H1 (cell line): Measurements from ENCODE around the gene DECR2. TPM values are rescaled to one million over a fixed set of nuclear protein-coding genes. Genes with fewer than 3 reads are reported as not detected.

Source experiments
- CTCF ChIA-PET: fragments of 300-600 bp; sonication (Branson Sonifier 250); formaldehyde crosslinking; loops from one replicate; lab custom pipeline; 2021; ENCODE audit not compliant: partially characterized antibody; lab: Charles Lee
- POLR2A ChIA-PET: fragments of 300-600 bp; sonication (Branson Sonifier 250); formaldehyde crosslinking; loops from one replicate; lab custom pipeline; 2021; ENCODE audit warnings: inconsistent platforms; ENCODE audit not compliant: partially characterized antibody; lab: Charles Lee
- DNase-seq, 2 experiments: peaks; one replicate each; pipeline versions ENCODE4 v3.0.0 to v3.0.0-alpha.2; 2010 to 2022; ENCODE audit warnings: low spot score in 2 of 2, low read depth in 1 of 2, mixed read lengths in 1 of 2
- FAIRE-seq: peaks from 2 replicates; lab custom pipeline; 2011; peaks lifted over from hg19 to GRCh38; lab: Jason Lieb, UNC
- H2AFZ ChIP-seq: 2 replicates; pipeline ENCODE4 v1.8.1; 2012; ENCODE audit warnings: low read length, inconsistent platforms
- H2AK5ac ChIP-seq: 2 replicates; pipeline ENCODE4 v1.6.1; 2013; ENCODE audit warnings: low read depth, low read length
- H2BK120ac ChIP-seq: replicated peaks from 2 replicates; pipeline ENCODE3; 2013; ENCODE audit warnings: low read depth, low read length, inconsistent platforms
- H2BK12ac ChIP-seq: 2 replicates; pipeline ENCODE4 v1.6.1; 2013; ENCODE audit warnings: low read depth, low read length
- H2BK15ac ChIP-seq: 2 replicates; pipeline ENCODE4 v1.6.1; 2013; ENCODE audit warnings: low read length
- H2BK20ac ChIP-seq: 2 replicates; pipeline ENCODE4 v1.6.1; 2013; ENCODE audit warnings: low read length
- H2BK5ac ChIP-seq: 2 replicates; pipeline ENCODE4 v1.6.1; 2013; ENCODE audit warnings: low read depth, low read length
- H3K14ac ChIP-seq: 2 replicates; pipeline ENCODE4 v1.6.1; 2013; ENCODE audit warnings: inconsistent platforms; ENCODE audit not compliant: insufficient read length
- H3K18ac ChIP-seq: 2 replicates; pipeline ENCODE4 v1.6.1; 2013; ENCODE audit warnings: low read length; ENCODE audit errors: extremely low read depth
- H3K23ac ChIP-seq: 2 replicates; pipeline ENCODE4 v1.6.1; 2013; ENCODE audit warnings: inconsistent platforms; ENCODE audit not compliant: insufficient read length
- H3K23me2 ChIP-seq: 2 replicates; pipeline ENCODE4 v1.6.1; 2013; ENCODE audit warnings: low read depth, low read length
- H3K27ac ChIP-seq: 2 replicates; pipeline ENCODE4 v1.6.1; 2011; ENCODE audit warnings: low read depth, low read length, inconsistent platforms
- H3K27me3 ChIP-seq, 4 experiments: replicated peaks in 1 of 4; 1 replicate in 1 of 4; 2 replicates in 3 of 4; pipeline versions ENCODE4 v1.6.1 to v1.8.1; 2011 to 2013; ENCODE audit warnings: low read length in 3 of 4, mild to moderate bottlenecking in 3 of 4, inconsistent platforms in 2 of 4, mixed read lengths in 2 of 4, moderate library complexity in 1 of 4; ENCODE audit not compliant: control insufficient read depth in 3 of 4, insufficient read depth in 3 of 4; ENCODE audit errors: extremely low read depth in 1 of 4
- H3K36me3 ChIP-seq, 4 experiments: 2 replicates each; pipeline versions ENCODE4 v1.6.1 to v1.8.1; 2011 to 2013; ENCODE audit warnings: mild to moderate bottlenecking in 4 of 4, low read length in 3 of 4, moderate library complexity in 2 of 4, control low read depth in 1 of 4, inconsistent platforms in 1 of 4; ENCODE audit not compliant: insufficient read depth in 4 of 4, control insufficient read depth in 2 of 4
- H3K4ac ChIP-seq: replicated peaks from 2 replicates; pipeline ENCODE3; 2013; ENCODE audit warnings: low read length, low read depth, mixed read lengths, inconsistent platforms; ENCODE audit not compliant: insufficient read length
- H3K4me1 ChIP-seq, 4 experiments: replicated peaks in 1 of 4; 1 replicate in 1 of 4; 2 replicates in 3 of 4; pipeline versions ENCODE4 v1.6.1 to v1.8.1; 2011 to 2013; ENCODE audit warnings: low read length in 3 of 4, inconsistent platforms in 2 of 4, mixed read lengths in 1 of 4; ENCODE audit not compliant: insufficient read depth in 4 of 4, control insufficient read depth in 3 of 4
- H3K4me2 ChIP-seq, 2 experiments: 2 replicates each; pipeline versions ENCODE4 v1.6.1 to v1.8.1; 2011 to 2013; ENCODE audit warnings: low read depth in 2 of 2, low read length in 2 of 2, control low read depth in 1 of 2, inconsistent platforms in 1 of 2, mild to moderate bottlenecking in 1 of 2; ENCODE audit not compliant: insufficient read depth in 1 of 2
- H3K4me3 ChIP-seq, 4 experiments: fragments of 200-600, 300-600 bp in 1 of 4; sonication (generic), shearing (Covaris generic), sonication (Bioruptor Twin) in 1 of 4; 2 replicates each; pipeline versions ENCODE4 v1.5.1 to v1.8.1; 2011 to 2016; ENCODE audit warnings: low read length in 4 of 4, low read depth in 3 of 4, control low read depth in 2 of 4, inconsistent platforms in 2 of 4, mild to moderate bottlenecking in 2 of 4, mixed read lengths in 1 of 4, moderate library complexity in 1 of 4; ENCODE audit not compliant: insufficient read depth in 2 of 4; ENCODE audit errors: extremely low read depth in 1 of 4
- H3K56ac ChIP-seq: replicated peaks from 2 replicates; pipeline ENCODE3; 2013; ENCODE audit warnings: low read depth, mild to moderate bottlenecking, mixed read lengths, low read length, inconsistent platforms; ENCODE audit not compliant: insufficient read length
- H3K79me1 ChIP-seq: 2 replicates; pipeline ENCODE4 v1.6.1; 2013; ENCODE audit warnings: low read depth, low read length, control low read depth
- H3K79me2 ChIP-seq, 2 experiments: 2 replicates each; pipeline versions ENCODE4 v1.6.1 to v1.8.1; 2012 to 2013; ENCODE audit warnings: low read length in 2 of 2, mild to moderate bottlenecking in 2 of 2, inconsistent platforms in 1 of 2; ENCODE audit not compliant: insufficient read depth in 2 of 2, control insufficient read depth in 1 of 2
- H3K9ac ChIP-seq, 4 experiments: replicated peaks in 1 of 4; 1 replicate in 1 of 4; 2 replicates in 3 of 4; pipeline versions ENCODE4 v1.6.1 to v1.8.1; 2011 to 2013; ENCODE audit warnings: low read depth in 3 of 4, low read length in 3 of 4, control low read depth in 2 of 4, mild to moderate bottlenecking in 2 of 4, moderate library complexity in 2 of 4, inconsistent platforms in 1 of 4; ENCODE audit errors: extremely low read depth in 1 of 4
- H3K9me3 ChIP-seq, 2 experiments: 2 replicates each; pipeline versions ENCODE4 v1.6.1 to v1.8.1; 2012 to 2013; ENCODE audit warnings: mild to moderate bottlenecking in 2 of 2, moderate library complexity in 2 of 2, control low read depth in 1 of 2, inconsistent platforms in 1 of 2, low read depth in 1 of 2, low read length in 1 of 2, mixed read lengths in 1 of 2; ENCODE audit not compliant: insufficient read depth in 2 of 2
- H4K20me1 ChIP-seq, 2 experiments: replicated peaks in 1 of 2; 2 replicates each; pipeline versions ENCODE3 to v1.8.1; 2011 to 2013; ENCODE audit warnings: inconsistent platforms in 2 of 2, low read length in 2 of 2, mild to moderate bottlenecking in 1 of 2; ENCODE audit not compliant: insufficient read depth in 2 of 2, control insufficient read depth in 1 of 2
- H4K5ac ChIP-seq: 2 replicates; pipeline ENCODE4 v1.6.1; 2013; ENCODE audit warnings: low read length, low read depth, mixed read lengths, inconsistent platforms; ENCODE audit not compliant: insufficient read length
- H4K8ac ChIP-seq: 2 replicates; pipeline ENCODE4 v1.8.0; 2013; ENCODE audit warnings: mild to moderate bottlenecking, moderate library complexity, low read length, inconsistent platforms; ENCODE audit not compliant: insufficient read depth; ENCODE audit errors: extremely low read depth
- H4K91ac ChIP-seq: replicated peaks from 2 replicates; pipeline ENCODE3; 2013; ENCODE audit warnings: low read length, mixed read lengths, inconsistent platforms; ENCODE audit not compliant: insufficient read length
- CREB1 ChIP-seq: IDR thresholded peaks from 2 replicates; pipeline ENCODE4 v1.6.1; 2012; ENCODE audit warnings: inconsistent platforms
- FOSL1 ChIP-seq: IDR thresholded peaks from 2 replicates; pipeline ENCODE4 v1.6.1; 2011; ENCODE audit warnings: mild to moderate bottlenecking, low read depth, low read length, moderate library complexity; ENCODE audit not compliant: insufficient read depth
- GTF2F1 ChIP-seq: IDR thresholded peaks from 2 replicates; pipeline ENCODE4 v1.6.1; 2012; ENCODE audit warnings: low read depth, low read length, improper control_type of control experiment, borderline replicate concordance
- RAD21 ChIP-seq, 2 experiments: IDR thresholded peaks in 1 of 2; conservative IDR thresholded peaks in 1 of 2; 2 replicates each; pipeline ENCODE4 v1.6.1; 2011; ENCODE audit warnings: low read depth in 2 of 2, low read length in 2 of 2, improper control_type of control experiment in 1 of 2, inconsistent platforms in 1 of 2, mild to moderate bottlenecking in 1 of 2, moderate library complexity in 1 of 2
- RNF2 ChIP-seq: fragments of 200-900, 300-1000 bp; sonication (generic); IDR thresholded peaks from 2 replicates; pipeline ENCODE4 v1.7.1; 2016; ENCODE audit warnings: borderline replicate concordance, low read depth, mild to moderate bottlenecking, antibody characterized with exemption, low read length; ENCODE audit not compliant: poor library complexity, severe bottlenecking; ENCODE audit errors: missing control alignments
- YY1 ChIP-seq: IDR thresholded peaks from 2 replicates; pipeline ENCODE4 v1.6.1; 2011; ENCODE audit warnings: low read depth, mild to moderate bottlenecking, low read length
- WGBS, 2 experiments: shearing (Covaris generic) in 1 of 2; methylation state at CpG; one replicate each; pipeline versions ENCODE4 v1.1.6 to v1.1.7; 2013 to 2015; ENCODE audit warnings: low lambda C conversion rate in 2 of 2, mixed read lengths in 2 of 2, inconsistent platforms in 1 of 2, low coverage in 1 of 2, missing lambda C conversion rate in 1 of 2; ENCODE audit not compliant: insufficient replicate concordance in 2 of 2, insufficient coverage in 1 of 2, insufficient read length in 1 of 2; ENCODE audit errors: extremely low coverage in 1 of 2, missing lambda C conversion rate in 1 of 2; 5-methylcytosine and 5-hydroxymethylcytosine counted together
- polyA plus RNA-seq, 7 experiments: library from polyadenylated mRNA; depleted of rRNA in 3 of 7; stranded (reverse) in 5 of 7; unstranded in 2 of 7; fragments of >200 nt in 5 of 7; fragments of 200-250 nt in 2 of 7; gene quantifications; 1 replicate in 5 of 7; 2 replicates in 1 of 7; 4 replicates in 1 of 7; pipeline versions ENCODE4 v1.2.1 to v1.2.3, GENCODE V29; 2011 to 2013; ENCODE audit warnings: missing spikeins in 2 of 7, mixed read lengths in 2 of 7
- total RNA-seq: library from RNA; stranded (reverse); fragmentation: NEBNext Ultra II Directional; extraction: Animal tissue kit (Norgen Biotek cat#: 25700); gene quantifications from 2 replicates; pipeline ENCODE4 v1.2.1, GENCODE V29; 2021

Gene DECR2
- total and polyA plus RNA-seq, 2 of the 8 experiments (the other 6 are each of a cell fraction or from before 2014, with no cell fraction given): 28.2 to 39.9 TPM

GRCh38 chr16:359871-360697 lies 41.6 kb upstream of the DECR2 start:
- CTCF ChIA-PET: interaction anchor here (0.9 to 1.2 kb wide), 2 partner anchors 13 to 39 kb away, joined by 3 read pairs; no protein-coding TSS in a partner anchor

More at GRCh38 chr16:359871-360697, 41.6 kb upstream of the DECR2 start:
- Histone ChIP-seq H3K4me2 (no peak overlapping the region), H3K4me1 (no peaks in the 10 kb centered on the region; a peak in 2 of 7 replicates), H3K56ac (no peak overlapping the region), H2BK15ac (no peak overlapping the region), H3K79me2 (no peaks in the 10 kb centered on the region), H3K4ac (no peak overlapping the region), H3K27ac (no peak overlapping the region), H3K18ac (no peak overlapping the region), H3K23ac (no peak overlapping the region), H2BK12ac (peak overlapping the region; percentile 39; the same call in 1 of the 2 replicates), H4K8ac (no peak overlapping the region), H2BK20ac (no peak overlapping the region), H3K14ac (no peak overlapping the region), H3K36me3 (no peaks in the 10 kb centered on the region), H2AFZ (no peak overlapping the region), H2BK120ac (no peak overlapping the region), H4K20me1 (peaks cover 0 to 3% of the 10 kb centered on the region in 2 experiments), H4K5ac (no peak overlapping the region), H3K4me3 (no peak overlapping the region), H4K91ac (no peak overlapping the region), H3K27me3 (no peaks in the 10 kb centered on the region), H3K23me2 (no peaks in the 10 kb centered on the region), H3K79me1 (no peaks in the 10 kb centered on the region), H2BK5ac (no peak overlapping the region), H2AK5ac (no peak overlapping the region), H3K9me3 (no peaks in the 10 kb centered on the region), H3K9ac (no peak overlapping the region)
- TF ChIP-seq FOSL1: no peak
- no peak for TF ChIP-seq RNF2
- no peak for TF ChIP-seq YY1
- TF ChIP-seq RAD21 (IDR thresholded peaks at IDR 0.05 in 1 of 2, conservative IDR thresholded peaks at IDR 0.05 in 1 of 2; ENCODE audit: low read depth in 2 of 2, low read length in 2 of 2): no peak
- no peak for TF ChIP-seq GTF2F1
- TF ChIP-seq CREB1: no peak
- FAIRE-seq: no peak
- POLR2A ChIA-PET: interaction anchor here (0.9 to 1.3 kb wide), 2 partner anchors 131 to 173 kb away, joined by 3 read pairs; no protein-coding TSS in a partner anchor
- no peak for DNase-seq
- WGBS, 2 experiments: 94% methylated on average over 35 of the region's 47 CpGs; no CpG with 5 or more reads in 1 of the 2 experiments
